ENCODE measurements around the gene KNSTRN. TPM values are rescaled to one million over a fixed set of nuclear protein-coding genes. Genes with fewer than 3 reads are reported as not detected.

Gene KNSTRN
- total and polyA plus RNA-seq, 2 of the 8 experiments (the other 6 are each of a cell fraction or from before 2014, with no cell fraction given), result 25.1 to 79.4 TPM

DNA sequence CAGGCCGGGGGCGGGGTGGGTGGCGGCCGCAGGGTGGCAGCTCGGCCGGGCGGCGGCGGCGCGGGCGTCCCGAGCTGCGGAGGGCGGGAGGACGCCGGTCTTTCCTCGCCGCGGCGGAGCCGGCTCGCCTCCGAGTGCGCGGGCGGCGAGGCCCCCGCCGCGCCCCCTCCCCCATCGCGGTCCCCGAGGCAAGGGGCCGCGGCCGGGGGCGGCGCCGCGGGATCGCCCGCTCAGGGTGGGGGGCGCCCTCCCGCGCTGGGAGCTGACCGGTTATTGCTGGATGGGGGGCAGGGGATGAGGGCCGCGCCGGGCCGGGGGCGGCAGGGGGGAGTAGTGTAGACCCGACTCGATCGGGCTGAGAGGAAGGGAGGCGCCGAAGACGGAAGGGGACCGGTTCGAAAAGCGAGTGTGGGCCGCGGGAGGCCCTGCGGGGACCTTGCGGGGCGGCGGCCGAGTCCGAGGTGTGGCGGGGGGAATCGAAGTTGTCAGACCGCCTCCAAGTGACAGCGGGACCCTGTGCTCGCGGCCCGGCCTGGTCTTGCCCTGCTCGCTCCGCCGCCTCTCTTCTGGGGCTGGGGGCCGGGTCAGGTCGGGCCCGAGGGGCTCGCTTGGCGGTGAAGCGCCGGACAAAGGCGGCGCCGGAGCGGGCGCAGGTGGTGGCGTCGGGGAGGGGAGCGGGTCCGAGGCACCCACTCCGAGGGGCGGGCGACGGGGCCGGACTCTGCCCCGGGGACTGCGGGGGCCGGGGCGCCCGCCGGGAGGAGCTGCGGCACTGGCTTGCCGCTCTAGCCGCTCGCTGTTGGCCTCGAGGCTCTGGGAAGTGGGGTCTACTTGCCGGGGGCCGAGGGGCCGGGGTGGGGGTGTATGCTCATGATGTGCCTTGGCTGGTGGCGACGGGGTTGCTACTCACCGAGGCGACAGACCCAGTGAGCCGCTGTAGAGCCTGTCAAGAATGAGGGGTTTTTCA, 59.3 kb downstream of the KNSTRN start (continued):
- TF ChIP-seq RBBP5 (IDR thresholded peaks at IDR 0.05; ENCODE audit: borderline replicate concordance, low read depth, low read length), result peak; percentile 15; the same call in 1 of the 2 replicates
- no peak for TF ChIP-seq NRF1 (IDR thresholded peaks at IDR 0.05; ENCODE audit: low read depth, low read length)
- TF ChIP-seq, protein P1, sequence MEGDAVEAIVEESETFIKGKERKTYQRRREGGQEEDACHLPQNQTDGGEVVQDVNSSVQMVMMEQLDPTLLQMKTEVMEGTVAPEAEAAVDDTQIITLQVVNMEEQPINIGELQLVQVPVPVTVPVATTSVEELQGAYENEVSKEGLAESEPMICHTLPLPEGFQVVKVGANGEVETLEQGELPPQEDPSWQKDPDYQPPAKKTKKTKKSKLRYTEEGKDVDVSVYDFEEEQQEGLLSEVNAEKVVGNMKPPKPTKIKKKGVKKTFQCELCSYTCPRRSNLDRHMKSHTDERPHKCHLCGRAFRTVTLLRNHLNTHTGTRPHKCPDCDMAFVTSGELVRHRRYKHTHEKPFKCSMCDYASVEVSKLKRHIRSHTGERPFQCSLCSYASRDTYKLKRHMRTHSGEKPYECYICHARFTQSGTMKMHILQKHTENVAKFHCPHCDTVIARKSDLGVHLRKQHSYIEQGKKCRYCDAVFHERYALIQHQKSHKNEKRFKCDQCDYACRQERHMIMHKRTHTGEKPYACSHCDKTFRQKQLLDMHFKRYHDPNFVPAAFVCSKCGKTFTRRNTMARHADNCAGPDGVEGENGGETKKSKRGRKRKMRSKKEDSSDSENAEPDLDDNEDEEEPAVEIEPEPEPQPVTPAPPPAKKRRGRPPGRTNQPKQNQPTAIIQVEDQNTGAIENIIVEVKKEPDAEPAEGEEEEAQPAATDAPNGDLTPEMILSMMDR (IDR thresholded peaks at IDR 0.05; ENCODE audit: control extremely low read depth in 1 of 3, insufficient read depth in 1 of 3, low read depth in 1 of 3, low read length in 3 of 3), result 0 out of 4 replicates have a peak, but pooled peaks of 1 of the 3 experiments have one; percentile 7

Data from H1 (cell line).